Esophagus muscularis mucosa (tissue), 3 donors: ENCODE measurements around the gene AKT1.

Experiments
- CTCF ChIP-seq, 3 experiments: fragments of 200-600 bp in 2 of 3; fragments of 450-650 bp in 1 of 3; sonication (generic) in 2 of 3; IDR thresholded peaks; one replicate each; pipeline ENCODE4 v1.5.1; 2017 to 2019; ENCODE audit warnings: antibody characterized with exemption in 3 of 3, mild to moderate bottlenecking in 2 of 3, moderate library complexity in 1 of 3
- POLR2A ChIP-seq: fragments of 450-650 bp; IDR thresholded peaks from one replicate; pipeline ENCODE4 v1.6.1; 2017; ENCODE audit warnings: antibody characterized with exemption, moderate library complexity, mild to moderate bottlenecking, low read depth

GRCh38 chr14:104731320-104732294, 63.9 kb downstream of the AKT1 start:
- TF ChIP-seq POLR2A (no peak), CTCF (IDR thresholded peaks at IDR 0.05) (no peak)
